Panc1 (cell line): ENCODE measurements around the gene POLQ. TPM values are rescaled to one million over a fixed set of nuclear protein-coding genes. Genes with fewer than 3 reads are reported as not detected.

Experiments
- total RNA-seq: library from RNA; stranded (reverse); gene quantifications from one replicate; pipeline ENCODE4 v1.2.1, GENCODE V29; 2021; ENCODE audit not compliant: unreplicated experiment

The POLQ gene
- total RNA-seq, 1 experiment from 2014 or later = 11.9 TPM

Other genes with a start within 250 kb of the POLQ start
- gene ARGFX, start 22.0 kb upstream of the POLQ start, total RNA-seq = not detected
- gene FBXO40, start 47.4 kb upstream of the POLQ start, total RNA-seq = not detected
- 0.85 TPM for gene HCLS1, start 114.9 kb upstream of the POLQ start, total RNA-seq
- 49.7 TPM for gene GOLGB1, start 203.8 kb upstream of the POLQ start, total RNA-seq